Brain microvascular endothelial cell (primary cell): ENCODE results near the gene MYEOV.

ENCODE experiments used
- DNase-seq: peaks from one replicate; pipeline ENCODE4 v3.0.0-alpha.2; 2020
- H3K27ac ChIP-seq: fragments of 250-450 bp; sonication (Bioruptor Pico); 2 replicates; pipeline ENCODE4 v1.5.1; 2020; ENCODE audit warnings: mild to moderate bottlenecking, moderate library complexity
- H3K27me3 ChIP-seq: fragments of 250-450 bp; sonication (Bioruptor Pico); replicated peaks from 2 replicates; pipeline ENCODE4 v1.5.1; 2020; ENCODE audit warnings: mild to moderate bottlenecking
- H3K36me3 ChIP-seq: fragments of 250-450 bp; sonication (Bioruptor Pico); replicated peaks from 2 replicates; pipeline ENCODE4 v1.5.1; 2020; ENCODE audit warnings: mild to moderate bottlenecking
- H3K4me3 ChIP-seq: 2 replicates; pipeline ENCODE4 v1.5.1; 2011; ENCODE audit warnings: low read depth, mild to moderate bottlenecking, control low read depth, low read length, moderate library complexity
- CTCF ChIP-seq: IDR thresholded peaks from 2 replicates; pipeline ENCODE4 v1.5.1; 2011; ENCODE audit warnings: low read depth, mild to moderate bottlenecking, moderate library complexity, low read length, control low read depth, inconsistent platforms; ENCODE audit errors: missing control alignments
- in situ Hi-C: cut with HindIII; loops from 2 replicates; pipeline ENCODE4 v1.10.0; 2017; ENCODE audit warnings: low sequenced_read_pairs, low pct_ligation_motif_present

MYEOV gene

DNA sequence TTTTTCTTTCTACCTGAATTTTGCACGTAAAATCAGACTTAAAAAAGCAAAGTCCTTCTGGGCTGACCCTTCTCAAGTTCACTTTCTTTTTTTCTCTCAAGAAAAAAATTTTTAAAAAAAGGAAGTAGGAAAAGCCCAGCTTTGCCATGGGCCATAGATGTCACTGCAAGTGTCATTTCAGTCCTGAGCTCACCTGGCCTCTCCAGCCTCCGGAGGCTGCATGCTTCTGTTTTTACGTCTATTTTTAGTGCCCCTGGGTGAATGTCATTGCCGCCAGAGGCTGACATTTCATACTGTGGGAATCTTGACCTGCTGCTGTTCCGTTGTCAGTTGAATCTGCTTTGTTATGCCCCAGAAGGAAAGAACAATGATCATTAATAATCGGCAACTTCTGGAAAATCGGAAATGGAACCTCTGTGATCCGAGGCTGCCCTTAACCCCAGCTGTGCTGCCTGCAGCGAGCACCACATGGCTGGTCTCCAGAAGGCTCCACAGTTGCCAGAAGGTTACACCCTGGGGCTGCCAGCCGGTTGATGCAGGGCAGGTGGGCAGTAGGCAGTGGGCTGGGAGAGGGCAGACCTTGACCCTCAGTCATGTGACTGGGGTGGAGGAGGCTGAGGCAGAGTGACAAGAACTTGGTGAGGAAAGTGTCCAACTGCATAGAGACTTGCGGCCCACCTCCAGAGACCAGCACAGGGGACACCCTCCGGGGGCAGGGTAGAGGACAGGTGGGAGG lies 16.7 kb upstream of the MYEOV start:
- no peak for DNase-seq
- in situ Hi-C loops: no loop called here
- no peaks in the 10 kb centered on the region for H3K27me3 ChIP-seq
- no peak for TF ChIP-seq CTCF
- H3K36me3 ChIP-seq: no peaks in the 10 kb centered on the region
- no peak overlapping the region for H3K4me3 ChIP-seq
- no peak overlapping the region for H3K27ac ChIP-seq

GRCh38 chr11:69278091-69278867 lies 15.7 kb upstream of the MYEOV start:
- Histone ChIP-seq H3K36me3 (no peaks in the 10 kb centered on the region), H3K4me3 (no peak overlapping the region), H3K27ac (no peak overlapping the region), H3K27me3 (no peaks in the 10 kb centered on the region)
- DNase-seq: peak; percentile 20
- in situ Hi-C loops: no loop called here
- TF ChIP-seq CTCF: no peak

- Histone ChIP-seq H3K4me3 (no peak overlapping the region), H3K27ac (peak overlapping the region; percentile 69), H3K27me3 (no peaks in the 10 kb centered on the region), H3K36me3 (no peaks in the 10 kb centered on the region)
- in situ Hi-C loops: no loop called here
- no peak for TF ChIP-seq CTCF
- DNase-seq: peak; percentile 60
Measured at GRCh38 chr11:69280451-69280850, 13.5 kb upstream of the MYEOV start.

GRCh38 chr11:69280994-69281393 lies 13.0 kb upstream of the MYEOV start:
- Histone ChIP-seq H3K4me3 (no peak overlapping the region), H3K36me3 (no peaks in the 10 kb centered on the region), H3K27ac (peak overlapping the region; percentile 69), H3K27me3 (no peaks in the 10 kb centered on the region)
- in situ Hi-C loops: no loop called here
- TF ChIP-seq CTCF: no peak
- DNase-seq: peak; percentile 85

DNA sequence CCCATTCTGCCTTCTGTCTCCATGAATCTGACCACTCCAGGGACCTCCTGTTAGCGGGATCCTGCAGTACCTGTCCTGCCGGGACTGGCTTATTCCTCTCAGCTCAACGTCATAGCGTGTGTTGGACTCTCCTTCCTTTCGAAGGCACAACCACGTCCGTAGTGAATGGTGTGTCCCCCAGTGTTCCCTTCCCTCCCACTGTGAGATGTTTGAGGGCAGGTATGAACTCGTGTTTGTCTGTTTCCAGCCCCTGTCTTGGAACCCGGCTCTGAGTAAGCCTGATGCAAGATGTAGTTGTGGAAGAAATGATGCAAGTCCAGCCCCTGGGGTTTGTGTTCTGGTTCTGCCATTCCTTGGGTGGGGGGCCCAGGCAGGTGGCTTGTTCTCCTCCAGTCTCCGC lies 10.5 kb upstream of the MYEOV start:
- DNase-seq: no peak
- H3K4me3 ChIP-seq: no peak overlapping the region
- no peak for TF ChIP-seq CTCF
- H3K27ac ChIP-seq: no peak overlapping the region
- no peaks in the 10 kb centered on the region for H3K27me3 ChIP-seq
- H3K36me3 ChIP-seq: no peaks in the 10 kb centered on the region
- in situ Hi-C loops: no loop called here

GRCh38 chr11:69284081-69284511 lies 9.9 kb upstream of the MYEOV start:
- H3K27me3 ChIP-seq: no peaks in the 10 kb centered on the region
- no peak for DNase-seq
- in situ Hi-C loops: no loop called here
- TF ChIP-seq CTCF: no peak
- H3K27ac ChIP-seq: no peak overlapping the region
- no peaks in the 10 kb centered on the region for H3K36me3 ChIP-seq
- no peak overlapping the region for H3K4me3 ChIP-seq
